GM18507 (cell line): Measurements from ENCODE around the gene SLC24A3.
"Not testable (repeated sequence)": the region's sequence is repeated elsewhere in the genome, so short reads cannot be mapped to it uniquely, and the experiment has no call there.

Experiments
- DNase-seq: peaks from one replicate; pipeline ENCODE4 v3.0.0; 2011; ENCODE audit warnings: low read depth; ENCODE audit not compliant: insufficient read length; ENCODE audit errors: extremely low spot score
- FAIRE-seq: peaks from 2 replicates; lab custom pipeline; 2011; peaks lifted over from hg19 to GRCh38; lab: Jason Lieb, UNC

SLC24A3 gene

DNA sequence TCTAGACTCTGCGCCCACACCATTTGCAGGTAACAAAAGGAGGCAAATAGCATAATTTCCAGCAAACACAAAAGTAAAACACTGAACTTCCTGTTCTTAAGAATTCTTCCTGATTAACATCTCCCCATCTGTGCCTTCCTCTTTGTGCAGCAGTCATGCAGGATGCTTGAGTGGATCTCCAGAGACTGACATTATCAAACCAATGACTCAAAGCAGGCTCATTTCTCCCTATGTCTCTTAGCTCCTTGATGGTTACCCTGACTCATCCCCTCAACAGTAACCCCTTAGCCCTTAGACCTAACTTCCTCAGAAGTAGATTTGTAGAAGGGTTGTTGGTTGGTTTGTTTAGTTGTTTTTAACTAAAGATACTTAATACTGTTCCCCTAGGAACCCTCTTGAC is 408.6 kb downstream of the SLC24A3 start:
- FAIRE-seq (no peak), DNase-seq (no peak)

DNA sequence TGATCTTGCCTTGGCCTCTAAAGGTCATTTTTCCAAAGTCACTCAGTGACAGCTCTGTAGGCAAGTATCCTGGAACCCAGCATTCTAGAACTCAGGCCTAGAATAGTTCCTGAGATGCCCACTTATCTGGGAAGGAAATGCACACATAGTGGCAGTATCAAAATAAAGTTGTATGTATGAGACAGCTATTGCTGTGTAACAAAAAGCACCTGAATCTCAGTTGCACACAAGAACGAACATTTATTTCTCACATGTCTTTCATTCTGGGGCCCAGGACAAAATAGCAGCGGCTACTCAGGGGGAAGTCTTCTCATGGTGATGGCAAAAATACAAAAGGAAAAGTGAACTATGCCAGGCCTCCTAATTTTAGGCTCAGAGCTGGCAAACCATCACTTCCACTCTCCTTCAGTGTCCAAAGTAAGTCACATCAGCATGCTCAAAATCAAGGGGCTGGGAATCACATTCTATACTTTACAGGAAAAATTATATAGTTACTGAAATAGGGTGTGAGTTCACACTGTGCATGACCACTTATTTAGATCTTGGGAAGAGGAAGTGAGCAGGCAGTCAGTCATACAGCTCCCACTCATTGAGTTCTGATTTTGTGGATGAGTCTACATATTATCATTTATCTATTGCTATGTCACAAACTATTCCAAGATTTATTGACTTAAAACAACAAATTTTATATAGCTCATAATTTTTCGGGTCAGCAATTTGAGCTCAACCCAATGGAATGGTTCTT is 412.0 kb downstream of the SLC24A3 start:
- no peak for FAIRE-seq
- DNase-seq, result no peak

DNA sequence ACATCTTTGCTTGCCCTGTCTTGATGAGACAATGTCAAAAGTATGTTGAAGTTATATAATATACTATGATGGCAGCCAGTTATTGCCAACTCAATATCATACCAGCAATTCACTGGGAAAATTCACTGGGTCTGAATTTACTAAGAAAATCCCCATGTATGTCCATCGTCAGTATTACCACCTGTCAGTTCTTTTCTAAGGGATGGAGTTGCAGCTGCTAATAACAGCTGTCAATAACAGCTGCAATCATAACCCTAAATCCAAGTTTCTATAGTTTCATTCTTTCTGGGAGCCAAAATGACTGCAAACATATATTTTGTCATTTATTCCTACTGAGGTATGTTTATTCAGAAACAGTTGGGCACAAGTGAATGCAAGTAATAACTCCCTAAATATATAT is 413.0 kb downstream of the SLC24A3 start:
- DNase-seq (no peak), FAIRE-seq (no peak)

DNA sequence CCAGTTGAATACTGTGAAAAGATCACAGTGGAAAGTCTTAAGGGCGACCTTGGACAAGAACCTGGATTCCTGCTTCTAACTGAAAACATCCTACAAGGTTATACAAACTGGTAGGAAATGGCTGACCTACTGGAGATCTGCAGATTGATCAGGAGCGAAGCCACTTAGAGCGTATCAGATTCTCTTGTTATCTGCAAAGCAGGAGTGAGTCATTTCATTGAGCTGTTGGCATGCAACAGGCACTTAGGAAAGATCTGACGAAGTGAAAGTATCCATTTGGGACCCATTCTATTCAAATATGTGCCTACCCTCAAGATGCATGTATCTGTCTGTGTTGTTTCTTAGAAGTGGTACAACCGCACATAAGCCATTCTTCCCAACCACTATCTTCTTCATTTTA is 414.5 kb downstream of the SLC24A3 start:
- DNase-seq (no peak), FAIRE-seq (no peak)

DNA sequence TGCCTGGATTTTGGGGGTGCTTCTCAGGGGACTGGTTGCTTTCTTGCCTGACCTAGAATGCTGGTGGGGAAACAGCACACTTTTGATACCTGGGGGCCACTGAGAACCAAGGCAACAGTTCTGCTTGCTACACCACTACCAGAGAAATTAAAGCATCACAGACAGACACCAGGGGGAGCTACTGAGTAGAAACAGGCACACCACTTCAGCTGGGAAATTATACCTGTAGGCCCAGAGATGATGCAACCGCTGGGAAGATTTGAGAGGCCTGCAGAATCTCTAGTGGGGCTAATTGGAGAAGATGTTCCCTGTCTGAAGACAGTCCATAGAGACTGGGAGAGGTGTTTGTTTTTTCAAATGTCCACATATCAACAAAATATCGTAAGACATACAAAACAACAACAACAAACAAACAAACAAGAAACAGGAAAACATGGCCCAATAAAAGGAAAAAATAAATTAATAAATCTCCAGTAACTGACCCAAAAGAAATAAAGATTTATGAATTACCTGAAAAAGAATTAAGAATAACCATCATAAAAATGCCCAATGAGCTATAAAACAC is 416.2 kb downstream of the SLC24A3 start:
- FAIRE-seq (peak; percentile 85), DNase-seq (peak; percentile 43)

DNA sequence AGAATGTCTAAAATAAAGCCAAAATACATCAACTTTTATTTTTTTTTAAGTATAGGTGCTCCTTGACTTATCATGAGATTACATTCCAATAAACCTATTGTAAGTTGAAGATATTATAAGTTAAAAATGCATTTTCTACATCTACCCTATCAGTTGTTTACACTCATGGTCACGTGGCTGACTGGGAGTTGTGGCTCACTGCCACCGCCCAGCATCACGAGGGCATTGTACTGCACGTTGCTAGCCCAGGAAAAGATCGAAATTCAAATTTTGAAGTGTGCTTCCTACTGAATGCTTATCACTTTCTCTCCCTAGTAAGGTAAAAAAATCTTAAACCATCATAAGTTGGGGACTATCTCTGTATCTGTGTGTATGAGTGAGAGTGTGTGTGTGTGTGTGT is 419.0 kb downstream of the SLC24A3 start:
- no peak for DNase-seq
- FAIRE-seq, result no peak

DNA sequence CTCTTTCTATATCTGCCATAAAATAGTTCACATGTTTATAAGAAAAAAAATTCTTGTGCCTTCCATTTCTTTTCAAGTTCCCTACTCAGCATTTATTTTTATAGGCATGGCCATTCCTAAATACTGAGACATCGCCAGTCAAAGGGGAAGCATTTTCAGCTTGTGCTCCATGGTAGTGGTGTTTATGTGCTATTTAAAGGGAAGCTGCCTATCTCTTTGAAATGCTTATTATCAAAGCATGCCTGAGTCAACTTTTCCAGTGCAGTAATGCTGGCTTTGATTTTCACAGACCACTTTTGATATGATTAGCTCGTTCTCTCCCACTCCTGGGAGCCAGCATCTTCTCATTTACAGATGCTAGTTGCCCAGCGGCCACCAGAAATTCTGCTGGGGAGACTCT is 421.5 kb downstream of the SLC24A3 start:
- DNase-seq (no peak), FAIRE-seq (no peak)

DNA sequence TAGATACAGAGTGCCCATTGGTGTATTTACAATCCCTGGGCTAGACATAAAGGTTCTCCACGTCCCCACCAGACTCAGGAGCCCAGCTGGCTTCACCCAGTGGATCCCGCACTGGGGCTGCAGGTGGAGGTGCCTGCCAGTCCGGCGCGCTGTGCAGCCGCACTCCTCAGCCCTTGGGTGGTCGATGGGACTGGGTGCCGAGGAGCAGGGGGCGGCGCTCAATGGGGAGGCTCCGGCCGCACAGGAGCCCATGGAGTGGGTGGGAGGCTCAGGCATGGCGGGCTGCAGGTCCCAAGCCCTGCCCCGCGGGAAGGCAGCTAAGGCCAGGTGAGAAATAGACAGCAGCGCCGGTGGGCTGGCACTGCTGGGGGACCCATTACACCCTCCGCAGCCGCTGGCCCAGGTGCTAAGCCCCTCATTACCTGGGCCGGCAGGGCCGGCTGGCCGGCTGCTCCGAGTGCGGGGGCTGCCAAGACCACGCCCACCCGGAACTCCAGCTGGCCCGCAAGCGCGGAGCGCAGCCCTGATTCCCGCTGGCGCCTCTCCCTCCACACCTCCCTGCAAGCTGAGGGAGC is 427.1 kb downstream of the SLC24A3 start:
- not testable (repeated sequence) for FAIRE-seq, DNase-seq

DNA sequence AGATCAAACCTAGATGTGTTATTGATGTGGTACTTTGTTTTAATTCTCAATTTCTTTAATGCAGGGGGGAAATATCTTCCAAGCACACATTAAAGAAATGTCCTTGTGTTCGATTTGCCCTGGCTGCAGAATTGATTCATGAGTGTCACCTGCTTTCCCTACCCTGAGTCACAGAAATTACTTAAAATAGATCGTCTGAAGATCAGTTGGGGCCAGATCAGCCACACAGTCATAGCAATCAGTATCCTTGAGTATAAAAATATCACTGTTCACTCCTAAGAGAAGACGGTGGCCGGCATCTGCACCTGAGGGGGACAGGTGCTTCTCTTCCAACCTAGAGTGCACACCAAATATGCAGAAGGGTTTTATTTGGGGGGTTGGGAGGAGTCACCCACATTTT is 430.4 kb downstream of the SLC24A3 start:
- DNase-seq, result no peak
- no peak for FAIRE-seq

DNA sequence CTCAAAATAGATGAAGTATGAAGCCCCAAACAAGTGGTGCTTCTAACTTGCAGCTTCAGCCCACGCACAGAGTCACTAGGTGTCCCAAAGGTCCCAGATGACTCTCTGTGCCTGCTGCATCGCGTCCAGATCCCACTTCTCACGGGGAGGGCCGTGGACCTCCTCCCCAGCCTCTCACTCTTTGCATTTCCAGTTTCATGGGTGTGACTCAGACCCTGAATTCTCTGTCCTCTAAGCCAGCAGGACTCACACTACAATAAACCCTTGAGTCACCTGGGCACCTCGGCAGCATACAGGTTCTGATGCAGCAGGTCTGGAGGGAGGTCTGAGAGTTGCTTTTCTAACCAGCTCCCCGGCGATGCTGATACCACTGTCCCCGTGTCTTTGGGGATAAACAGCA is 431.6 kb downstream of the SLC24A3 start:
- DNase-seq (no peak), FAIRE-seq (no peak)

DNA sequence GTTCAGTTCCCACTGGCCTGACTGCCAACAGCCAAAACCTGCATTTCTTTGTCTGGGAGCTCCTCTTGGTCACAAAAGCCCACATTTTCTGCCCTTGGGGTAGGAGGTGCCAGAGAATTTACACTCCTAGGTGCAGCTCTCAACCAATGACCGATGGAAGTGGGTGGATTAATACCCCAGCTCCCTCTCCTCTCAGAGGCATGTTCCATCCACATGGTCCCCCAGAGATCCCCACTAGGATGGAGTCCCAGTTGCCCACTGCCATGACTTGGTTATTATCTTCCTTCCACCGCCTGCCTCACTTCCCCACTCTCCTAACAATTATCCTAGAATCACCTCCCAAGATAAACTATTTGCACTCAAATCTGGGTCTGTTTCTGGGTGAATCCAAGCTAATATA is 434.5 kb downstream of the SLC24A3 start:
- DNase-seq (no peak), FAIRE-seq (no peak)

DNA sequence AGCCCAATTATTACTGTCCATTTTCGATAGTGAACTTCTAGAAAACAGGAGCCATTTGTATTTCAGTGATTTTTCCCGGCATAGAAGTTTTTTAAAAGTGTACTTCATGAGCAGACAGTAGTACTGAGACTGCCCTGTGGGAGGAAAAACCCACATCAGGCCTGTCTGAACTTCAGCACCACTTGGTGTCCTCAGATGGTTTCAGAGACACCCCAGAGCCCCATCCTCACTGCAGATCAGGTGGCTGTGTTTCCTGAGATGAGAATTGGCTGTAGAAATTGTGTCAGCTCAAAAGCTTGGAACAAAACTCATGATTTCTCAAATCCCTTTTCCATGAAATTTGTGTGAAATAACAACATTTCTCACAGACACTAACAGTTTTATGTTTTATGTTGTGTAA is 435.6 kb downstream of the SLC24A3 start:
- DNase-seq (no peak), FAIRE-seq (no peak)

DNA sequence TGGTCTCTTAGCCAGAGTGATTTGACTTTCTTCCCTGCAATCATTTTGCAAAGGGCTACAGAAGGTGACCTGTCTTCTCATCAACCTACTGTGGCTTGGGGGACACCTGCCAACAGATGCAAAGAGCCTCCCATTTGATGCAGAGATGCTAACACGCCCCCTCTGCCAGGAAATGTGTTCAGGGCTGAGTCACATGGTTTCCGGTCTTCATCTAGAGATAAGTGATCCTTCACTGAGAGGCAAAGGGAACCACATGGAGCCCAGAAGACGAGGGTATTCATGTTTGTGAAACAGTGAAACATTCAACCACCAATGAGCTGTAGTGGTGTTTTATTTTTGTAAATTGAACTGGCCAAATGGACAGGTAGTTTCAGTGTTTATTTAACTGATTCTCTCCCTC is 436.6 kb downstream of the SLC24A3 start:
- no peak for DNase-seq
- no peak for FAIRE-seq

DNA sequence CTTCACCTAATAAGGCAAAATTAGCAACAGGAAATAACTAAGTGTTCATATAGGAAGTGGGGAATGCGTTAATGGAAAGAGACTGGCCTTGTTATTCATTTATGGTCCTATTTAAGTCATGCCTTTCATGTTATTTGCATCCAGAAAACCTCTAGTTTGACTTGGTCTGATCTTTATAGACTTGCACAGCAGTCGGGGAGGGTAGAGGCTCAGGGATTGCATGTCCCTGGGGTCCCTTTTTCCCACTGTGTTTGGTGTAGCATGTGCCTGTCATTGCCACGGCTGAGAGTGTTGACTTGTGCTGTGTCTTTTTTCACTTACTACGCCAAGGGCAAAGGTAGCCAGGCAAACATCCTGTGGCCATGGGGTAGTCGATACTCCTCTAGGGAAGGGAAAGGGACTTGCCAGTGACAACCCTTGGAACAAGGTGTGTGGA is 440.2 kb downstream of the SLC24A3 start:
- DNase-seq, result no peak
- peak; percentile 65 for FAIRE-seq

DNA sequence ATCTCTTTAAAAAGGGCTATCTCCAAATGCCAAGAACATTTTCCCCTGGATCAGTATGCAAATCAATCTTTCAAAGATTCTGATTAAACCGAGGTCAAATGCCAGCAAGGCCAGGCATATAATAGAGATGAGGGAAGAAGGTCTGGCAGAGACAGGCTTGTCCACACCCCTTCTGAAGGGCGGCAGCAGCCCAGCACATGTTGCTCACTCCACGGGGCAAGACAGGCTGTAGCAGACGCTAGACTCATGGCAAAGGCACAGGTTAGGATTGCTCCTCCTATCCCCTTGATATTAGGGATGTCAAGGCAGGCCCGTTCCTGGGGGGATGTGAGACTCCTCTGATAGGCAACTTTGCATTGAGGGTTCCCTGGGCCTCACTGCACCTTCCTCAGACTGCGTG is 440.9 kb downstream of the SLC24A3 start:
- no peak for FAIRE-seq
- DNase-seq, result no peak

DNA sequence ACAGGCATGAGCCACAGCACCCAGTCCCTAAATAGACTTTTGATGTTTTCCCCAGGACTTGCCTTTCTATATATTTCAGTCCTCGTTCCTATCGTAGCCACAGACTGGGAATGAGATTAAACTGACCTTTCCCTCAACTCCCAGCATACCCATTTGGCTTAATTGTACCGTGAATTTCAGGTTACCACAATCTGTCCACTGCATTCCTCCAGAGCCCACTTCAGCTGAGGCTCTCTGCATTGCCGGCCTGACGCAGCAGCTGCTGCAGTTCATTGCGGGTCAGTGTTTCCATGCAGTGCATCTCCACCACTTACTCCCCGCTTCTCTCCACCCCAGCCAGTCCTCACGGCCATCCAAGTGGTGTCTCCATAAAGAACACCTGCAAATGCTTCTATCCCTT is 442.5 kb downstream of the SLC24A3 start:
- FAIRE-seq (no peak), DNase-seq (no peak)

DNA sequence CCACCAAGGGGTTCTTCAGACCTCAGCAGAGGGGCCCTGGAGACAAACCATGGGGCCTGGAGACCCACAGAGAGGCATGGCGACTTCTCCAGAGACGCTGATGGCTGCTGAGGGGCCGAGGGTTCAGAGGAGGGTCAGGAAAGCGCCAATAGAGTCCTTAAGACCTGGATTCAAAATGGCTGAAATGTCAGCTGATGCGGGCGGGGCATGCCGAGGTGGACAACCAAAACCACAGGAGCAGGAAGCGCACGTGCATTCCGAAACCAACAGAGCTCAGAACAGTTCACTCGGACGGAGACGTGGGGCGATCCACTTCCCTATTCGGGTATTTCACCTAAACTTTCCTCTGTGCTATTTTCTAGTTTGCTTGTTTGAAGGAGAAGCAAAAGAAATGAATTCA is 445.7 kb downstream of the SLC24A3 start:
- DNase-seq (peak; percentile 30), FAIRE-seq (peak; percentile 93)

DNA sequence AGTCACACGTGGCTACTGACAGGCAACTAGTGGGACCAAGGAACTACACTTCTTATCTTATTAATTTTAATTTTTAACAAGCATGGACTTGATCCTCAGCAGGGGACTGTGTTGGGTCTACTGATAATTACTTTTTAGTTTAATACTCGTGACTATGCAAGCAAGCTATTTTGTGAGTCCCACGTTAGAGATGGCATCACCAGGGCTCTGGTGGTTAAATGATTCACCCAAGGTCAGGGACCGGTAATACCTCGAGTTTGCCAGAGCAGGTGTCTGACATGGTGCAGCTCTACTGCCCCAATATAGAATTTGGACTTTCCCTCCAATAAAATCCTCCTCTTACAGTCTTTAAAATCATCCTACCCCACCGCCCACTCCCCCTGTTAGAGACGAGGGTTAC is 447.0 kb downstream of the SLC24A3 start:
- no peak for DNase-seq
- FAIRE-seq, result no peak

DNA sequence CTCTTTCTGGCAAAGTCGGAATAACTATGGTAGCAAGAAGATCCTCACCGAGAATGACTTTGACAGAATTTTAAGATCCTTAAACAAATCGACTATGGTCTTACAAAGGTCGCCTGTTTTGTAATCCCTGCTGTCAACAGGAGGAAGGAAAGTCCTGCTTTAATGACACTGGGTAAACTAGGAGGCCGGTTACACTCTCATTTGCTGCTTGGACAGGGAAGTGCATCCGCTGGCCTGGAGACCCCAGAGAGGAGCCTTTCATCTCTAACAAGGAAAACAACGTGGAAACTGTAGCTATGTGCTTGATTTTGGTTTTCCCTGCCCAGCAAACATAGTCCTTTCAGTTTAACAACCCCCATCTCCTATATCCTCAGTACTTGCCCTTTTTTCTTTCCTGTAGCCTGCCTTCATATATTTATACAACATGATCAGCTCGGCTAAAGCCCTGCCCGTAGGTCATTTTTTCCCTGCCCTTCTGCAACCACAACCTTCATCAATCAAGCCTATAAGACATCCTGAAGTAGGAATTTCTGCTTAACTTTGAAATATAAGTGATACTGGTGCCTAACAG is 448.5 kb downstream of the SLC24A3 start:
- DNase-seq (no peak), FAIRE-seq (no peak)

DNA sequence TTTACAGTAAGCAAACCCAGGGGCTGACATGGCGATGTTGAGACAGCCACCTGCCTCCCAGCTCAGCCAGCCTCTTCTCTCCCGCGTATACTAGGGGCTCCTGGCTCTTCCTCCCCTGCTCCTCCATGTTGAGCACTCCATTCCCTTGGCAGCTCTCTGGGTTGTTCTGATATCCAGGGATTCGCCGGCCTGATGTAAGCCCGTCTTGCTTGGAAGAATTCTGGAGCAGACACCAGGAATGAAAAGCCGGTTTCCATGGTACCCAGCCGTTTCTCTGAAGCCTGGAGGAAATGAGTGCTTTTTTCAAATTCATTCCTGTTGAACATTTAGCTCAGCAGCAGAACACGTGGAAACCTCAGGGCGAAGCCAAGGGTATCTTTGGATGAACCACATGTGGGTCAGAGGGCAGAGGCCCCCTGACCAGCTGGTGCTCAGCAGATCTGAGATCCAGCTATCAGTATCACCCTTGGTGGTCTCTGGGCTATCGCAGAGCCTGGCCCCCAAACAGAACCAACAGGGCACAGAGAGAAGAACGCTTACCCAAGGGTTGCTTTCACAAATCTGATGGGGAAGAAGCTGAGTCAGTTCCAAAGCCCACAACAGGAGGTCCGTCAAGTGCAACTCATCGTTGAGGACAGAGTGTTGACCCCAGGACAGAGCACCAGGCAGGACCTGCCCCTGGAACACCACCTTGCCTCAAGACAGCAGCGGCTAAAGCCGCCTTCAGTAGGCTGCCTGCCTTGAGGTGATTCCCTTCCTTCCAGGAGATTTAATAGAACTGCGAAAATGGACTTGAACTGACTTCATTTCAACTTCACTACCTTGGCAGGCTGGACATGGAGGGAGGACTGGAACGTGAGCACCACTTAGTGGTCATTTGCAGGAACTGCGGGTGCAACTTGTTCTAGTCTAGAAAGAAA is 449.5 kb downstream of the SLC24A3 start:
- DNase-seq (peak; percentile 42), FAIRE-seq (peak; percentile 96)
